ENCODE measurements around the gene GPRC6A.

DNA sequence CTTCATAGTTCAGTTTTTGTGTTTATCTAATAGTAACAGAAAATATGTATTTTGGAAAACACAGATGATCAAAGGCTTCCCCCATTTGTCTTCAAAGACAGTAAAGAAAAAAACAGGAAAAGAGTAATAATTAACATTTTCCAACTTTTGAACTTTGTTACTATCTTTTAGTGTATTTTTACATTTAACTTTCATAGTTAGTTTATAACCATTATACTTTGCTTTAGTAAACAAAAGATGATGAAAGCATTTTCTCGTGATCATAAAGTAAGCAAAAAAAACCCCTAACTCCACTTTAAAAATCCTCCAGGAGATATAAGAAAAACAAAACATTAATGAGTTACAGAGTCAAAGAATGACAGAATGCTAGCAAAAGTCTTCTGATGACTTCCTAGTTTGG is 13.6 kb upstream of the GPRC6A start:
- TF ChIP-seq EZH2 (IDR thresholded peaks at IDR 0.05) (no peak), POLR2AphosphoS5 (IDR thresholded peaks at IDR 0.05; ENCODE audit: borderline replicate concordance, low read depth, low read length) (no peak), FOXP2 (optimal IDR thresholded peaks at IDR 0.05; ENCODE audit: control extremely low read depth, extremely low read length, insufficient read depth) (no peak)

Measured in SK-N-MC (cell line).